ENCODE measurements around the gene RCAN2. TPM values are rescaled to one million over a fixed set of nuclear protein-coding genes. Genes with fewer than 3 reads are reported as not detected.

The RCAN2 gene
- total RNA-seq, 3 donors from 2014 or later, result 2.9 to 14.9 (median 5.9) TPM

DNA sequence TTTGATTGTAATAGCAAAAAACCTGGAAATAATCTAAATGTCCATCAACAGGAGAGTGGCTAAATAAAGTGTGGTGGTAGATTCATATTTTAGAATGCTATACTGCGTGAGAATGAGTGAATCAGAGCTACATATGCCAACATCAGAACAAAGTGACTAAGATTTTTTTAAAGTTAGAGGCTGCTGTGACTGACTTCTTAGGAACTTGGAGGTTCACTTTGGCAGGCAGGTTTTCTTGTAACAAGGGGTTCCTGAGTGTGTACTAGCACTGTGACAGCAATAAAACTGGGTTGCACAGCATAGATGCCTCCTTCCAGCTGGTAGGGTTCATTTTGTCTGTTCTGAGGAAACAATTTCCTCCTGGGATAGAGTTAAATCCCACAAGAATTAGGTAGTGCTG lies 245.2 kb downstream of the RCAN2 start:
- intact Hi-C loops (cut with DNase I; ENCODE audit: low total_unique reads), result no loop called here
- H3K4me3 ChIP-seq, result no peak overlapping the region
- no peak overlapping the region for H3K27ac ChIP-seq
- no peak for DNase-seq (ENCODE audit: low spot score in 2 of 2)
- no peak for TF ChIP-seq POLR2AphosphoS5 (IDR thresholded peaks at IDR 0.05)
- no peaks in the 10 kb centered on the region for H3K36me3 ChIP-seq
- no peaks in the 10 kb centered on the region for H3K9me3 ChIP-seq
- H3K4me1 ChIP-seq, result no peaks in the 10 kb centered on the region
- no peaks in the 10 kb centered on the region for H3K27me3 ChIP-seq

DNA sequence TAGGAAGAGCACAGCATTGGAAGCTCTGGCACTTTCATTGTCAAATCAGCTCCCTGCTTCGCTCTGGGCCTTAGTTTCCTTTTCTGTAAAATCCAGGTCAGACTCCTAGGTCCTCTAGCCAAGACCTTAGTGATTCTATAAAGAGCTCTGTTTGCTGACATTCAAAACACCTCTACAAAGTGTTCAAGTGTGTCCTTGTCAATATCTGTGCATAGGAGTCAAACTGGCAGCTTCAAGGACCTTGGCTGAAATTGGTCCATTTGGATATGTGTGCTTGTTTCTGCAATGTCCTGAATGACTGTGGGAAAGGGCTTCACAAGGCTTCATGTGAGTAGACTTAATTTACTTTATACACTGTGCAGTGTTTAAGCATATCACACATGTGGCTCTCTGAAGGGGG lies 246.6 kb downstream of the RCAN2 start:
- no peak for DNase-seq (ENCODE audit: low spot score in 2 of 2)
- Histone ChIP-seq H3K27me3 (no peaks in the 10 kb centered on the region), H3K36me3 (no peaks in the 10 kb centered on the region), H3K27ac (no peak overlapping the region), H3K4me1 (no peaks in the 10 kb centered on the region), H3K9me3 (no peaks in the 10 kb centered on the region), H3K4me3 (no peak overlapping the region)
- intact Hi-C loops (cut with DNase I; ENCODE audit: low total_unique reads), result no loop called here
- TF ChIP-seq, protein P1, sequence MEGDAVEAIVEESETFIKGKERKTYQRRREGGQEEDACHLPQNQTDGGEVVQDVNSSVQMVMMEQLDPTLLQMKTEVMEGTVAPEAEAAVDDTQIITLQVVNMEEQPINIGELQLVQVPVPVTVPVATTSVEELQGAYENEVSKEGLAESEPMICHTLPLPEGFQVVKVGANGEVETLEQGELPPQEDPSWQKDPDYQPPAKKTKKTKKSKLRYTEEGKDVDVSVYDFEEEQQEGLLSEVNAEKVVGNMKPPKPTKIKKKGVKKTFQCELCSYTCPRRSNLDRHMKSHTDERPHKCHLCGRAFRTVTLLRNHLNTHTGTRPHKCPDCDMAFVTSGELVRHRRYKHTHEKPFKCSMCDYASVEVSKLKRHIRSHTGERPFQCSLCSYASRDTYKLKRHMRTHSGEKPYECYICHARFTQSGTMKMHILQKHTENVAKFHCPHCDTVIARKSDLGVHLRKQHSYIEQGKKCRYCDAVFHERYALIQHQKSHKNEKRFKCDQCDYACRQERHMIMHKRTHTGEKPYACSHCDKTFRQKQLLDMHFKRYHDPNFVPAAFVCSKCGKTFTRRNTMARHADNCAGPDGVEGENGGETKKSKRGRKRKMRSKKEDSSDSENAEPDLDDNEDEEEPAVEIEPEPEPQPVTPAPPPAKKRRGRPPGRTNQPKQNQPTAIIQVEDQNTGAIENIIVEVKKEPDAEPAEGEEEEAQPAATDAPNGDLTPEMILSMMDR (IDR thresholded peaks at IDR 0.05), result no peak
- TF ChIP-seq POLR2A (IDR thresholded peaks at IDR 0.05), result no peak
- no peak for TF ChIP-seq POLR2AphosphoS5 (IDR thresholded peaks at IDR 0.05)

DNA sequence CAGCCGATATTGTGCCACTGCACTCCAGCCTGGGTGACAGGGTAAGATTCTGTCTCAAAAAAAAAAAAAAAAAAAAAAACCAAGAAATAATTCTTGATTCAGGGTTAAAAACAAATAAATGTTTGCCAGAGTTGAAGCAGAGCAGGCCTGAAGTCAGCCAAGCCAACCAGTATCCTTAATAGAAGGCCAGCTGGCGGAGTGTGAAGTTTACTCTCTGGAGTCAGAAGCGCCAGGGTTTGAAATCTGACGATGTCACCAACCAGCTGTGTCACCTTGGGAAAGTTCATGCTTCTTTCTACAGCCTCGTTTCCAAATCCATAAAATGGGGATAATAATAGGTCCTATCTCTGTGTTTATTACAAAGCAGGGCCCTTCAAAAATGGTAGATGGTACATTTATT lies 247.5 kb downstream of the RCAN2 start:
- Histone ChIP-seq H3K9me3 (no peaks in the 10 kb centered on the region), H3K4me1 (no peaks in the 10 kb centered on the region), H3K36me3 (no peaks in the 10 kb centered on the region), H3K4me3 (no peak overlapping the region), H3K27me3 (no peaks in the 10 kb centered on the region), H3K27ac (no peak overlapping the region)
- TF ChIP-seq, protein P1 (IDR thresholded peaks at IDR 0.05), result no peak
- TF ChIP-seq POLR2AphosphoS5 (IDR thresholded peaks at IDR 0.05), result no peak
- no peak for TF ChIP-seq POLR2A (IDR thresholded peaks at IDR 0.05)
- intact Hi-C loops (cut with DNase I; ENCODE audit: low total_unique reads), result no loop called here
- DNase-seq (ENCODE audit: low spot score in 2 of 2), result no peak

DNA sequence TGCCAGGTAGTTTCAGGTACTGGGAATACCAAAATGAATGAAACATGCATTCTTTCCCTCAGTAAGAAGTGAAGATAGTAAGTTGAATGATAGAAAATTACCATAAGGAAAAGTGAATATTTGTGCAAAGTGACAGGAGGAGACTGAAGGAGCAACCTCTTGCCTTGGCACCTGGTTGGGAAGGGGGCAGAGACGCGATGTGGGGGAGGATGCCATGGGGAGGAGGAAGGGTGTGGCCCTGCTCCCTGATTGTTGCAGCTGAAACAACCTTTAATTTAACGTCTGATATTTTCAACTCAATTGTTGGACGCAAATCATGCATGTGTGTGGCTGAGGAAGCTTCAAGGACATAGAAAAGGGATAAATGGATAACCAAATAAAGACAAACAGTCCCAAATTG lies 248.3 kb downstream of the RCAN2 start:
- TF ChIP-seq POLR2A (IDR thresholded peaks at IDR 0.05), result no peak
- TF ChIP-seq POLR2AphosphoS5 (IDR thresholded peaks at IDR 0.05), result no peak
- TF ChIP-seq, protein P1 (IDR thresholded peaks at IDR 0.05), result no peak
- H3K27ac ChIP-seq, result no peak overlapping the region
- H3K4me3 ChIP-seq, result no peak overlapping the region
- no peaks in the 10 kb centered on the region for H3K27me3 ChIP-seq
- intact Hi-C loops (cut with DNase I; ENCODE audit: low total_unique reads), result no loop called here
- H3K36me3 ChIP-seq, result no peaks in the 10 kb centered on the region
- no peaks in the 10 kb centered on the region for H3K9me3 ChIP-seq
- H3K4me1 ChIP-seq, result no peaks in the 10 kb centered on the region
- no peak for DNase-seq (ENCODE audit: low spot score in 2 of 2)

DNA sequence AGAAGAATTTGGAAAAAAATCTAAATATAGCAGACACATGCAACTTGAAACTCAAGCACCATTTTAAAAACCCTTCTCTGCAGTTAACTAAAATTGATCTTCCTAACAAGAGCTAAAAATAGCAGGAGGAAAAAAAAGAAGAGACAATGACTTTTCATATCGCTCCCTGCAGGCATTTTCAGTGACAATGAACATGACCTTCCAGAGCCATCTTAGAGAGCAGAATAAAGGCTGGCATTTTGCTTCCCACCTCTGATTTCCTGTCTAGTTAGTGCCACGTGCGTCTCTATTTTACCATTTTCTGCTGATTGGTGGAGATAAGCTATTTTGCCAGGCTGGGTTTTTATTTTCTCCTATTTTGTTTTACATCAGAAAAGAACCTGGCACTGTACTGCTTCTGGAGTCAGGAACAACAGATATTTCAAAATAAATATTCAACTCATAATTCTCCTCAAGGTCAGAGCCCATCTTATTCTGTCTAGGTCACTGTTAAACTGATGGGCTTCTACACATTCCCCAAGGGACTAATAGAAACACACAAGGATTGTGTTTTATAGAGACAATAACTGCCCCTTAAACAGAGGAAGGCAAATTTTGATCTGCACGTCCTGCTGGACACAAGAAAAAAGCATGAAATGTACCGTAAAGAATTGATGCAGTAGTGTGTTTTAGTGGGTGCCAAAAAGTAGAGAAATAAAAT lies 250.2 kb downstream of the RCAN2 start:
- intact Hi-C loops (cut with DNase I; ENCODE audit: low total_unique reads), result no loop called here
- TF ChIP-seq, protein P1 (IDR thresholded peaks at IDR 0.05), result no peak
- TF ChIP-seq POLR2AphosphoS5 (IDR thresholded peaks at IDR 0.05), result no peak
- no peak for TF ChIP-seq POLR2A (IDR thresholded peaks at IDR 0.05)
- H3K36me3 ChIP-seq, result no peaks in the 10 kb centered on the region
- no peaks in the 10 kb centered on the region for H3K9me3 ChIP-seq
- DNase-seq (ENCODE audit: low spot score in 2 of 2), result no peak
- H3K4me3 ChIP-seq, result no peak overlapping the region
- H3K4me1 ChIP-seq, result no peaks in the 10 kb centered on the region
- no peaks in the 10 kb centered on the region for H3K27me3 ChIP-seq
- H3K27ac ChIP-seq, result no peak overlapping the region
